Measurements from ENCODE around the gene TNS4.

The TNS4 gene

GRCh38 chr17:40473573-40474365, 27.7 kb downstream of the TNS4 start:
- no peak for DNase-seq (ENCODE audit: extremely low read depth in 1 of 2, low read depth in 1 of 2)

GRCh38 chr17:40472733-40473452, 28.5 kb downstream of the TNS4 start:
- no peak for DNase-seq (ENCODE audit: extremely low read depth in 1 of 2, low read depth in 1 of 2)

- DNase-seq (ENCODE audit: extremely low read depth in 1 of 2, low read depth in 1 of 2), result no peak
These were observed 29.3 kb downstream of the TNS4 start for GRCh38 chr17:40471846-40472732.

GRCh38 chr17:40470932-40471828, 30.2 kb downstream of the TNS4 start:
- no peak for DNase-seq (ENCODE audit: extremely low read depth in 1 of 2, low read depth in 1 of 2)

GRCh38 chr17:40469805-40470675, 31.4 kb downstream of the TNS4 start:
- DNase-seq (ENCODE audit: extremely low read depth in 1 of 2, low read depth in 1 of 2), result no peak

GRCh38 chr17:40468560-40468959, 32.9 kb downstream of the TNS4 start:
- DNase-seq (ENCODE audit: extremely low read depth in 1 of 2, low read depth in 1 of 2), result no peak

GRCh38 chr17:40467281-40467867, 34.0 kb downstream of the TNS4 start:
- DNase-seq (ENCODE audit: extremely low read depth in 1 of 2, low read depth in 1 of 2), result no peak

GRCh38 chr17:40466298-40466971, 35.0 kb downstream of the TNS4 start:
- DNase-seq (ENCODE audit: extremely low read depth in 1 of 2, low read depth in 1 of 2), result no peak

- no peak for DNase-seq (ENCODE audit: extremely low read depth in 1 of 2, low read depth in 1 of 2)
These were observed 37.0 kb downstream of the TNS4 start for GRCh38 chr17:40464392-40464855.

- no peak for DNase-seq (ENCODE audit: extremely low read depth in 1 of 2, low read depth in 1 of 2)
These were observed 38.3 kb downstream of the TNS4 start for GRCh38 chr17:40463122-40463550.

GRCh38 chr17:40462343-40463121, 38.9 kb downstream of the TNS4 start:
- no peak for DNase-seq (ENCODE audit: extremely low read depth in 1 of 2, low read depth in 1 of 2)

GRCh38 chr17:40461732-40462342, 39.6 kb downstream of the TNS4 start:
- DNase-seq (ENCODE audit: extremely low read depth in 1 of 2, low read depth in 1 of 2), result no peak

- DNase-seq (ENCODE audit: extremely low read depth in 1 of 2, low read depth in 1 of 2), result no peak
These were observed 40.3 kb downstream of the TNS4 start for GRCh38 chr17:40460968-40461731.

GRCh38 chr17:40460604-40460967, 40.8 kb downstream of the TNS4 start:
- DNase-seq (ENCODE audit: extremely low read depth in 1 of 2, low read depth in 1 of 2), result no peak

- no peak for DNase-seq (ENCODE audit: extremely low read depth in 1 of 2, low read depth in 1 of 2)
These were observed 41.5 kb downstream of the TNS4 start for GRCh38 chr17:40459636-40460603.

Measured in activated CD8-positive, alpha-beta memory T cell treated with anti-CD3 and anti-CD28 coated beads for 1 hour (primary cell).